A673 (cell line): ENCODE measurements around the gene THUMPD3. TPM values are rescaled to one million over a fixed set of nuclear protein-coding genes. Genes with fewer than 3 reads are reported as not detected.

ENCODE experiments used
- BruUV-seq: library from RNA; stranded (reverse); fragments of 400-500 nt; replicated peaks from 2 replicates; lab custom pipeline; 2021; lab: Mats Ljungman, UMichigan
- CTCF ChIA-PET: fragments of 300-600 bp; sonication (Branson Sonifier 250); formaldehyde crosslinking; loops from one replicate; lab custom pipeline; 2022; ENCODE audit warnings: antibody characterized with exemption; lab: Charles Lee
- POLR2A ChIA-PET: fragments of 300-600 bp; sonication (Branson Sonifier 250); formaldehyde crosslinking; loops from one replicate; lab custom pipeline; 2022; ENCODE audit warnings: antibody characterized with exemption; ENCODE audit not compliant: low non-redundant PET; lab: Charles Lee
- DNase-seq: peaks from one replicate; pipeline ENCODE4 v3.0.0-alpha.2; 2015; ENCODE audit warnings: low spot score
- H3K27ac ChIP-seq: fragments of 200-600 bp; sonication (generic); 2 replicates; pipeline ENCODE4 v1.5.1; 2016; ENCODE audit warnings: mixed run types, low read depth, mild to moderate bottlenecking, mixed read lengths, antibody characterized with exemption, low read length; ENCODE audit not compliant: poor library complexity, severe bottlenecking
- H3K27me3 ChIP-seq: fragments of 200-600 bp; sonication (generic); replicated peaks from 2 replicates; pipeline ENCODE4 v1.6.1; 2017; ENCODE audit warnings: mixed run types, low read depth, mild to moderate bottlenecking, mixed read lengths, antibody characterized with exemption, low read length; ENCODE audit not compliant: insufficient read depth, poor library complexity
- H3K36me3 ChIP-seq: fragments of 200-600 bp; sonication (generic); 2 replicates; pipeline ENCODE4 v1.6.1; 2016; ENCODE audit warnings: mixed run types, mild to moderate bottlenecking, mixed read lengths, antibody characterized with exemption, low read length; ENCODE audit not compliant: insufficient read depth, poor library complexity, severe bottlenecking
- H3K4me1 ChIP-seq: fragments of 200-600 bp; sonication (generic); 2 replicates; pipeline ENCODE4 v1.6.1; 2017; ENCODE audit warnings: mixed run types, mild to moderate bottlenecking, mixed read lengths, antibody characterized with exemption, low read length; ENCODE audit not compliant: insufficient read depth, poor library complexity, severe bottlenecking
- H3K4me3 ChIP-seq: fragments of 200-600 bp; sonication (generic); 2 replicates; pipeline ENCODE4 v1.5.1; 2016; ENCODE audit warnings: low read depth, mixed run types, mild to moderate bottlenecking, mixed read lengths, low read length; ENCODE audit not compliant: poor library complexity, severe bottlenecking
- H3K9me3 ChIP-seq: fragments of 200-600 bp; sonication (generic); 2 replicates; pipeline ENCODE4 v1.6.1; 2016; ENCODE audit warnings: mixed run types, low read depth, mild to moderate bottlenecking, mixed read lengths, antibody characterized with exemption, low read length; ENCODE audit not compliant: poor library complexity, severe bottlenecking
- CTCF ChIP-seq: fragments of 300-800, 200-600 bp; sonication (generic); conservative IDR thresholded peaks from 2 replicates; pipeline ENCODE4 v1.5.1; 2017; ENCODE audit warnings: low read depth, mild to moderate bottlenecking, antibody characterized with exemption, low read length, moderate library complexity, mixed read lengths
- EZH2 ChIP-seq: fragments of 200-600 bp; sonication (generic); IDR thresholded peaks from 2 replicates; pipeline ENCODE4 v1.6.1; 2017; ENCODE audit warnings: borderline replicate concordance, low read depth, mild to moderate bottlenecking, mixed read lengths, antibody characterized with exemption, low read length; ENCODE audit not compliant: poor library complexity, severe bottlenecking
- intact Hi-C: fragments of 100-400 bp; cut with micrococcal nuclease; formaldehyde crosslinking; loops from one replicate; pipeline ENCODE4 v1.10.0; 2022; ENCODE audit not compliant: unreplicated experiment
- total RNA-seq: library from RNA; stranded (reverse); gene quantifications from 2 replicates; pipeline ENCODE4 v1.2.3, GENCODE V29; 2021

THUMPD3 gene
- total RNA-seq, 1 experiment from 2014 or later = 84.6 TPM

- CTCF ChIA-PET = no interaction called here
- DNase-seq = no peak
- BruUV-seq = no TSS peak
- Histone ChIP-seq H3K27me3 (no peaks in the 10 kb centered on the region), H3K4me3 (no peak overlapping the region), H3K36me3 (peaks cover 5% of the 10 kb centered on the region), H3K9me3 (no peaks in the 10 kb centered on the region), H3K27ac (no peak overlapping the region), H3K4me1 (peaks cover 18% of the 10 kb centered on the region)
- intact Hi-C loops = no loop called here
- TF ChIP-seq EZH2 (no peak), CTCF (no peak)
- POLR2A ChIA-PET = interaction anchor here (0.7 kb wide), 1 partner anchor 76 kb away, joined by 4 read pairs; no protein-coding TSS in a partner anchor
Observed at GRCh38 chr3:9416139-9416780, 53.4 kb downstream of the THUMPD3 start.

- peaks cover 56% of the 10 kb centered on the region for H3K4me1 ChIP-seq
- CTCF ChIA-PET = no interaction called here
- BruUV-seq = no TSS peak
- peak overlapping the region; percentile 93 for H3K27ac ChIP-seq
- peaks cover 25% of the 10 kb centered on the region for H3K36me3 ChIP-seq
- H3K27me3 ChIP-seq = no peaks in the 10 kb centered on the region
- no peaks in the 10 kb centered on the region for H3K9me3 ChIP-seq
- no peak overlapping the region for H3K4me3 ChIP-seq
- TF ChIP-seq EZH2 (no peak), CTCF (no peak)
- no peak for DNase-seq
- POLR2A ChIA-PET = interaction anchor here (0.7 kb wide), 1 partner anchor 23 kb away, joined by 4 read pairs; the partner anchor contains the start of gene SETD5
- intact Hi-C loops = loop anchor here (5.0 kb wide), 1 partner anchor 34 kb away; no protein-coding TSS in a partner anchor
Observed at GRCh38 chr3:9420850-9421549, 58.1 kb downstream of the THUMPD3 start.

GRCh38 chr3:9422712-9423424 is 60.0 kb downstream of the THUMPD3 start:
- no peak for TF ChIP-seq EZH2
- peak; percentile 63 for TF ChIP-seq CTCF
- BruUV-seq = TSS peak; percentile 68
- Histone ChIP-seq H3K36me3 (peaks cover 41% of the 10 kb centered on the region), H3K27ac (peak overlapping the region; percentile 93), H3K27me3 (no peaks in the 10 kb centered on the region), H3K4me1 (peaks cover 56% of the 10 kb centered on the region), H3K9me3 (no peaks in the 10 kb centered on the region), H3K4me3 (peak overlapping the region; percentile 16)
- intact Hi-C loops = loop anchor here (2.0 to 5.0 kb wide), 3 partner anchors 26 to 60 kb away; partner anchors contain the start of genes SETD5 and THUMPD3
- ChIA-PET CTCF (no interaction called here), POLR2A (no interaction called here)
- peak; percentile 96 for DNase-seq
